ENCODE results near the gene EXOC3. TPM values are rescaled to one million over a fixed set of nuclear protein-coding genes. Genes with fewer than 3 reads are reported as not detected.
A peak's percentile ranks its signal among the peaks of the same experiment; 100 is the strongest.
"Not testable (repeated sequence)": the region's sequence is repeated elsewhere in the genome, so short reads cannot be mapped to it uniquely, and the experiment has no call there.

The EXOC3 gene
- polyA plus RNA-seq, 3 donors, result 33.2 to 59.7 (median 53.8) TPM

DNA sequence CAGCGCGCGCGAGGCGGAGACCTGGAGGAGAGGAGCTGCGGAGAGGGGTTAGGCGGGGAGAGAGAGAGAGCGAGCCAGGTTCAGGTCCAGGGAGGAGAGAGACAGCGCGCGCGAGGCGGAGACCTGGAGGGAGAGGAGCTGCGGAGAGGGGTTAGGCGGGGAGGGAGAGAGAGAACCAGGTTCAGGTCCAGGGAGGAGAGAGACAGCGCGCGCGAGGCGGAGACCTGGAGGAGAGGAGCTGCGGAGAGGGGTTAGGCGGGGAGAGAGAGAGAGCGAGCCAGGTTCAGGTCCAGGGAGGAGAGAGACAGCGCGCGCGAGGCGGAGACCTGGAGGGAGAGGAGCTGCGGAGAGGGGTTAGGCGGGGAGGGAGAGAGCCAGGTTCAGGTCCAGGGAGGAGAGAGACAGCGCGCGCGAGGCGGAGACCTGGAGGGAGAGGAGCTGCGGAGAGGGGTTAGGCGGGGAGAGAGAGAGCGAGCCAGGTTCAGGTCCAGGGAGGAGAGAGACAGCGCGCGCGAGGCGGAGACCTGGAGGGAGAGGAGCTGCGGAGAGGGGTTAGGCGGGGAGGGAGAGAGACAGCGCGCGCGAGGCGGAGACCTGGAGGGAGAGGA, 31.4 kb downstream of the EXOC3 start:
- Histone ChIP-seq H3K4me3 (replicated peaks in 1 of 3; ENCODE audit: low read depth in 2 of 3, low read length in 3 of 3) (peak overlapping the region in 2 of 3 experiments; percentile 51 to 87), H3K27me3 (ENCODE audit: control insufficient read depth in 2 of 2, insufficient read depth in 2 of 2, low read length in 2 of 2) (peaks cover 4 to 34% of the 10 kb centered on the region in 2 donors), H2AFZ (ENCODE audit: insufficient read depth, low read depth, low read length, poor library complexity, severe bottlenecking) (peak overlapping the region; percentile 86), H3K9ac (ENCODE audit: insufficient read depth, low read length, poor library complexity, severe bottlenecking) (peak overlapping the region; percentile 71), H3K4me1 (ENCODE audit: control insufficient read depth in 1 of 2, insufficient read depth in 2 of 2, low read length in 2 of 2) (peaks cover 22 to 40% of the 10 kb centered on the region in 2 donors), H4K20me1 (ENCODE audit: insufficient read depth, low read length) (peaks cover 14% of the 10 kb centered on the region), H3K4me2 (replicated peaks; ENCODE audit: extremely low read depth, low read length, poor library complexity, severe bottlenecking) (peak overlapping the region; percentile 100)
- H3K27me3 Mint-ChIP-seq (ENCODE audit: low read depth in 3 of 3), result peaks cover 38 to 54% (median 49%) of the 10 kb centered on the region in 3 donors
- H3K9me3 Mint-ChIP-seq; H3K27ac ChIP-seq (ENCODE audit: low read depth in 1 of 2, low read length in 2 of 2); H3K36me3 ChIP-seq (replicated peaks in 1 of 2; ENCODE audit: control insufficient read depth in 1 of 2, insufficient read depth in 2 of 2, low read length in 2 of 2); H3K27ac Mint-ChIP-seq; DNase-seq; H3K79me2 ChIP-seq (ENCODE audit: insufficient read depth, low read length); H3K36me3 Mint-ChIP-seq; H3K9me3 ChIP-seq (replicated peaks in 1 of 2; ENCODE audit: control insufficient read depth in 1 of 2, insufficient read depth in 1 of 2, low read length in 2 of 2): not testable (repeated sequence)
- intact Hi-C loops (cut with micrococcal nuclease), result loop anchor here (5.0 to 10.0 kb wide), 3 partner anchors 70 to 420 kb away; partner anchors contain the start of genes CEP72 (in 2 of the 2), BRD9 (in 1 of the 2) and TRIP13 (in 1 of the 2)
- peaks cover 18% of the 10 kb centered on the region for H3K4me1 Mint-ChIP-seq
- WGBS (ENCODE audit: insufficient coverage), result under 1% methylated on average over 26 of the region's 50 CpGs
- H3K4me3 Mint-ChIP-seq, result peak overlapping the region; percentile 82 to 94

DNA sequence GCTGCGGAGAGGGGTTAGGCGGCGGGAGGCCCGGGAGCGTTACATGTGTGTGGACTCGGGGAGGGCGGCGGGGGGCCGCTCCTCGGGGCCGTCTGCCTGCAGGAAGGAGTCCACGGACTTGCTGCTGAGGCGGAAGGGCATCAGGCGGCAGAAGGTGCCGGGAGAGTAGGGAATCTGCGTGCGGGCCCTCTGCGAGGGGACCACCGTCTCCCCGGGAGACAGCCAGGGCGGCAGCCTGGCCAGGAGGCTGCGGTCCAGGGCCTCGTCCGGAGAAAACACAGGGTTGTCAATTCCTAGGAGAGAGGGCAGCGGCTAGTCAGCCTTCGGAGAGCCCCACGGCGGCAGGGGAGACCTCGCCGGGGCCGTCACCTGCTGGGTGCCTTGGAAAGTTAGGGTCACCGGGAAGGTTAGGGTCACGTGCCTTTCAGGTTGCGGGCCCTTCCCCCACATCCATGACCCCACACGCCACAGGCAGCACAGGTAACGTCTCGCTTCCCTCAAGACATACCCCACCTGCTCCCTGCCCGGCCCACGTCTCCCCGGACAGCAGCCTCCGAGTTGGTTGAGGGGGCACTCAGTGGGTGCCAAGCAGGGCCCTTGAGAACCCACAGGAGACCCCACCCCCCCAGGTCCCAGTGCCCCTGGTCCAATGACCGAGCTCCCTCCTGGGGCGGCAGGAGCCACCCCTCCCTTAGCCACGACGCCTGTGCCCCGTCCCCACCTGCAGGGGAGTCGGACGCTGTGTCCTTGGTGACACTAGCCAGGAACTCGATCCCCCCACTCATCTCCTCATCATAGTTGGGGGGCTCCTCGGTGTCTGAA, 32.1 kb downstream of the EXOC3 start:
- H3K27me3 Mint-ChIP-seq (ENCODE audit: low read depth in 3 of 3), result peaks cover 38 to 59% (median 49%) of the 10 kb centered on the region in 3 donors
- H3K4me2 ChIP-seq (replicated peaks; ENCODE audit: extremely low read depth, low read length, poor library complexity, severe bottlenecking), result peak overlapping the region; percentile 55

More for the DNA sequence above, 32.1 kb downstream of the EXOC3 start:
- Mint-ChIP-seq H3K36me3 (peaks cover 4 to 5% of the 10 kb centered on the region in 2 donors), H3K4me3 (peak overlapping the region; percentile 64 to 83), H3K27ac (peak overlapping the region in 1 of 7 donors; percentile 36), H3K4me1 (peaks cover 18% of the 10 kb centered on the region), H3K9me3 (peaks cover 0 to 6% (median 4%) of the 10 kb centered on the region in 7 donors)
- TF ChIP-seq, protein P1, sequence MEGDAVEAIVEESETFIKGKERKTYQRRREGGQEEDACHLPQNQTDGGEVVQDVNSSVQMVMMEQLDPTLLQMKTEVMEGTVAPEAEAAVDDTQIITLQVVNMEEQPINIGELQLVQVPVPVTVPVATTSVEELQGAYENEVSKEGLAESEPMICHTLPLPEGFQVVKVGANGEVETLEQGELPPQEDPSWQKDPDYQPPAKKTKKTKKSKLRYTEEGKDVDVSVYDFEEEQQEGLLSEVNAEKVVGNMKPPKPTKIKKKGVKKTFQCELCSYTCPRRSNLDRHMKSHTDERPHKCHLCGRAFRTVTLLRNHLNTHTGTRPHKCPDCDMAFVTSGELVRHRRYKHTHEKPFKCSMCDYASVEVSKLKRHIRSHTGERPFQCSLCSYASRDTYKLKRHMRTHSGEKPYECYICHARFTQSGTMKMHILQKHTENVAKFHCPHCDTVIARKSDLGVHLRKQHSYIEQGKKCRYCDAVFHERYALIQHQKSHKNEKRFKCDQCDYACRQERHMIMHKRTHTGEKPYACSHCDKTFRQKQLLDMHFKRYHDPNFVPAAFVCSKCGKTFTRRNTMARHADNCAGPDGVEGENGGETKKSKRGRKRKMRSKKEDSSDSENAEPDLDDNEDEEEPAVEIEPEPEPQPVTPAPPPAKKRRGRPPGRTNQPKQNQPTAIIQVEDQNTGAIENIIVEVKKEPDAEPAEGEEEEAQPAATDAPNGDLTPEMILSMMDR (IDR thresholded peaks at IDR 0.05), result no peak
- peaks cover 4 to 34% of the 10 kb centered on the region in 2 donors for H3K27me3 ChIP-seq (ENCODE audit: control insufficient read depth in 2 of 2, insufficient read depth in 2 of 2, low read length in 2 of 2)
- intact Hi-C loops (cut with micrococcal nuclease), result loop anchor here (5.0 to 10.0 kb wide), 3 partner anchors 70 to 420 kb away; partner anchors contain the start of genes CEP72 (in 2 of the 2), BRD9 (in 1 of the 2) and TRIP13 (in 1 of the 2)
- H4K20me1 ChIP-seq (ENCODE audit: insufficient read depth, low read length), result peaks cover 14% of the 10 kb centered on the region
- no peak overlapping the region for H2AFZ ChIP-seq (ENCODE audit: insufficient read depth, low read depth, low read length, poor library complexity, severe bottlenecking)
- WGBS (ENCODE audit: insufficient coverage), result 5% methylated on average over 42 of the region's 50 CpGs
- H3K9me3 ChIP-seq (replicated peaks in 1 of 2; ENCODE audit: control insufficient read depth in 1 of 2, insufficient read depth in 1 of 2, low read length in 2 of 2), result no peaks in the 10 kb centered on the region
- peaks cover 22 to 40% of the 10 kb centered on the region in 2 donors for H3K4me1 ChIP-seq (ENCODE audit: control insufficient read depth in 1 of 2, insufficient read depth in 2 of 2, low read length in 2 of 2)
- no peak overlapping the region for H3K9ac ChIP-seq (ENCODE audit: insufficient read depth, low read length, poor library complexity, severe bottlenecking)
- no peaks in the 10 kb centered on the region for H3K79me2 ChIP-seq (ENCODE audit: insufficient read depth, low read length)
- H3K4me3 ChIP-seq (replicated peaks in 1 of 3; ENCODE audit: low read depth in 2 of 3, low read length in 3 of 3), result peak overlapping the region in 1 of 3 experiments; percentile 44
- no peaks in the 10 kb centered on the region for H3K36me3 ChIP-seq (replicated peaks in 1 of 2; ENCODE audit: control insufficient read depth in 1 of 2, insufficient read depth in 2 of 2, low read length in 2 of 2)
- H3K27ac ChIP-seq (ENCODE audit: low read depth in 1 of 2, low read length in 2 of 2), result no peak overlapping the region
- DNase-seq, result no peak
